Measurements from ENCODE around the gene ENTPD3.

ENTPD3 gene

DNA sequence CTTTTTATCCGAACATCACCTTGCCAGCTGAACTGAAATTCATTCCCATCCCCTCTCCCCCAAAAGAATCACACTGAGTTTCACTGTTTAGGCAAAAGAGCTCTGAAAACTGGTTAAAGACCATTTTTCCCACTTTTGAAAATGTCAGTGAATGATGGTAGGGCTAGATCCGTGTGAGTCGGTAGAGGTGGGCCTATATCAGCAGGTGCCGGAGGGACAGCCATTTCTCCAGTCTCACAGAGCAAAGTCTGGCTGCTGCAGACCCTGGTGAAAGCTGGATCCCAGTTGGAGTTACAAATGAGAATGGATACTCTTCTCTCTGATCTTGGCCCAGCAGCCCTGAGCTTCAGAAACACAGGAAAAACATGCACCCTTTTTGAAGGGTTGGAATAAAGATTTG is 10.9 kb downstream of the ENTPD3 start:
- in situ Hi-C loops (cut with HindIII; ENCODE audit: low sequenced_read_pairs) = no loop called here
- no peak overlapping the region for H3K4me3 ChIP-seq (ENCODE audit: low read depth, low read length)
- TF ChIP-seq, protein P1, sequence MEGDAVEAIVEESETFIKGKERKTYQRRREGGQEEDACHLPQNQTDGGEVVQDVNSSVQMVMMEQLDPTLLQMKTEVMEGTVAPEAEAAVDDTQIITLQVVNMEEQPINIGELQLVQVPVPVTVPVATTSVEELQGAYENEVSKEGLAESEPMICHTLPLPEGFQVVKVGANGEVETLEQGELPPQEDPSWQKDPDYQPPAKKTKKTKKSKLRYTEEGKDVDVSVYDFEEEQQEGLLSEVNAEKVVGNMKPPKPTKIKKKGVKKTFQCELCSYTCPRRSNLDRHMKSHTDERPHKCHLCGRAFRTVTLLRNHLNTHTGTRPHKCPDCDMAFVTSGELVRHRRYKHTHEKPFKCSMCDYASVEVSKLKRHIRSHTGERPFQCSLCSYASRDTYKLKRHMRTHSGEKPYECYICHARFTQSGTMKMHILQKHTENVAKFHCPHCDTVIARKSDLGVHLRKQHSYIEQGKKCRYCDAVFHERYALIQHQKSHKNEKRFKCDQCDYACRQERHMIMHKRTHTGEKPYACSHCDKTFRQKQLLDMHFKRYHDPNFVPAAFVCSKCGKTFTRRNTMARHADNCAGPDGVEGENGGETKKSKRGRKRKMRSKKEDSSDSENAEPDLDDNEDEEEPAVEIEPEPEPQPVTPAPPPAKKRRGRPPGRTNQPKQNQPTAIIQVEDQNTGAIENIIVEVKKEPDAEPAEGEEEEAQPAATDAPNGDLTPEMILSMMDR (IDR thresholded peaks at IDR 0.05; ENCODE audit: low read depth, low read length, missing control alignments) = no peak
- DNase-seq (ENCODE audit: low read depth) = no peak

DNA sequence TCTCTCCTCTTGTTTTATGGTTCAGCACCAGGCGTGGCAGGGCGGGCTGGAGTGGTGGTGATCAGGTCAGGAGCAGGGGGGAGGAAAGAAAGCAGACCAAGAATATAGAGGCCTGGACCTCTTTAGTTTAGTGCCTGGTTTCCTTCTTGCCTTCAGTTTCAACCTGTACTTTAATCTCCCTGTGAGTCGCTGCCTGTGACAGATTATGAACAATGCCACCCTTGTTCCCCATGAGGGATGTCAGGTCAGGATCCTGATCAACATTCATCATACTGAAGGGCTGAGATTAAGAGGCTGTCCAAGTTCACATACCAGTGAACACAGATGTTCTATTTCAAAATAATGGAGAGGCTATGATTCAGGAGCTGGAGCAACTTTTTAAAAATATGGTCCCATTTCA is 11.4 kb downstream of the ENTPD3 start:
- DNase-seq (ENCODE audit: low read depth) = no peak
- TF ChIP-seq, protein P1 (IDR thresholded peaks at IDR 0.05; ENCODE audit: low read depth, low read length, missing control alignments) = no peak
- in situ Hi-C loops (cut with HindIII; ENCODE audit: low sequenced_read_pairs) = no loop called here
- no peak overlapping the region for H3K4me3 ChIP-seq (ENCODE audit: low read depth, low read length)

DNA sequence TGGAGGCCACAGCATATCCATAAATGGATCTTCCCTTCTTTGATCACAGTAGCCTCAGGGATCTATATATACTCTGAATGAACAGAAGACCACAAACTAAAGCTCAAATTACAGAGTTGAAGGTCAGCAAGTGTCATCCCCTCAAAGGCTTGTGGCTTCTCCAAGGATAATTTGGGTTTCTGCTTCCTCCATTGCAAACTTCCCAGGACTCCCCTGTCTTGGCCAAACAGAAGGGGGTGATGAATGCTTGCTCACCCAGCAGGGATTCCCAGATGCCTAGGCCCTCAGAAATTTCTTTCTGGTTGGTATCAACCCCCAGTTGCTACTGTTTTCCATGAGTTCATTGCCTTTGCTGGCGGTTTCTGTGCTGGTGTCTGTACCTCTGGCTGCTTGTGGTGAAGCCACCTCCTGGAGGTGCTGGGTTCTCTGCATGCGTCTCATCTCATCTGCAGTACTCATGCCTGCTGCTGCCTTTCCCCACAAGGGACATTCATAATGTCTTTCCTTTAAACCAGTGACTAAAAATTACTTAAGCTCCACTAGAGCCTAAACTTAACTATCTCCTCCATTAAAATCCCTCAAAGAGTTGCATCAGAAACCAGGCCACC is 17.7 kb downstream of the ENTPD3 start:
- in situ Hi-C loops (cut with HindIII; ENCODE audit: low sequenced_read_pairs) = no loop called here
- DNase-seq (ENCODE audit: low read depth) = peak; percentile 53
- no peak overlapping the region for H3K4me3 ChIP-seq (ENCODE audit: low read depth, low read length)
- TF ChIP-seq, protein P1 (IDR thresholded peaks at IDR 0.05; ENCODE audit: low read depth, low read length, missing control alignments) = no peak

DNA sequence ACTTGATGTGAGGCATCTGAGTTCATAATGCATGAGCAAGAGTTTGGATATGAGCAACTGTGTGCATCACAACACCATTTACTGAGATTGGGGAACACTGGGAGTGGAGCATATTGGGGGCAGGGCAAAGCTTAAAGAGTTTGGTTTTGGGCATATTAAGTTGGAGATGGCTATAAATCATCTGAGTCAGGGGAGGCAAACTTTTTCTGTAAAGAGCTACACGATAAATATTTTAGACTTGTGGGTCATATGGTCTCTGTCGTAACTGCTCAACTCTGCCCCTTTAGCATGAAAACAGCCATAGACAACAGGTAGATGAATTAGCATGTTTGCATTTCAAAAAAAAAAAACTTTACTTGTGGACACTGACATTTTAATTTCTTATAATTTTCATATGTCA is 20.0 kb downstream of the ENTPD3 start:
- TF ChIP-seq, protein P1 (IDR thresholded peaks at IDR 0.05; ENCODE audit: low read depth, low read length, missing control alignments) = no peak
- in situ Hi-C loops (cut with HindIII; ENCODE audit: low sequenced_read_pairs) = no loop called here
- no peak for DNase-seq (ENCODE audit: low read depth)
- H3K4me3 ChIP-seq (ENCODE audit: low read depth, low read length) = no peak overlapping the region

DNA sequence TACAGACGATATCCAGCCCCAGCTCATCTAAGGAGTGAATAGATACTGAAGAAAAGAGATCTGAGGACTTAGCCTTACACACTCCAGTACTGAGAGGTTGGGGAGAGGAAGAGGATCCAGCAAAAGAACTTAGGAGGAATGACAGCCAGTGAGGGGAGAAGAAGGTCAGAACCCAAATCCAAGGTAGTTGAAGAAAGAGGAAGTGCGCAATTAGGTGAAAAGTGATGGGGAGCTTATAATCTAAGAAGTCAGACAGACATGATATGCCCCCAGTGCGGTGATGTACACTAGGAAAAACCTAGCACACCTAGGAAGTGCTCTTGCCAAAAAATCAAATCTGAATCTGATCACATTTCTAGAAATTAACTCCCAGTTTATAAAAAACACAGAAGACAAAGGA is 20.6 kb downstream of the ENTPD3 start:
- in situ Hi-C loops (cut with HindIII; ENCODE audit: low sequenced_read_pairs) = no loop called here
- TF ChIP-seq, protein P1 (IDR thresholded peaks at IDR 0.05; ENCODE audit: low read depth, low read length, missing control alignments) = no peak
- no peak overlapping the region for H3K4me3 ChIP-seq (ENCODE audit: low read depth, low read length)
- DNase-seq (ENCODE audit: low read depth) = no peak

DNA sequence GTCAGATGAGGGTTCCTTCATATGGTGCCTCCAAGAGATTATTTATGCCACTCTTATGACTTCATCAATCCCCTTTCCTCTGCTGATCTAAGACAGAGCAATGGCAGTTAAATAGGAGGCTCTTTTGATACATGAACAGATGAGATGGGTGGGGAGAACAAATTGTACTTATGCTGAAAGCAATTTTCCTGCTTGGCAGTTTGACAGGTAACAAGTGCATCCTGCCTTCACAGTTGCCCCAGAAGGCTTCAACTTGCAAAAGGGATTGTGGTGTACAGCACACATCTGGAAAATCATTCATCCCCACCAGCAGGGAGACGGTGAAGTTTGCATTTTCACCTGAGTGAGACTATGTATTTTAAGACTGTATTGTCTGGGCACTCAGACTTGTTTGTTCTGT is 27.3 kb downstream of the ENTPD3 start:
- no peak overlapping the region for H3K4me3 ChIP-seq (ENCODE audit: low read depth, low read length)
- no peak for DNase-seq (ENCODE audit: low read depth)
- in situ Hi-C loops (cut with HindIII; ENCODE audit: low sequenced_read_pairs) = no loop called here
- TF ChIP-seq, protein P1 (IDR thresholded peaks at IDR 0.05; ENCODE audit: low read depth, low read length, missing control alignments) = no peak

Measured in astrocyte of the cerebellum (primary cell).